K562 (cell line): ENCODE measurements around the gene CAPN3. TPM values are rescaled to one million over a fixed set of nuclear protein-coding genes. Genes with fewer than 3 reads are reported as not detected.

ENCODE experiments used
- ATAC-seq: fragments of 200-7000 bp; cut with Tn5 transposase; 3 replicates; pipeline ENCODE4 v1.9.1; 2020; ENCODE audit warnings: moderate library complexity
- Bru-seq: library from RNA; stranded (reverse); fragments of 400-500 nt; gene quantifications from one replicate; lab custom pipeline; 2021; lab: Mats Ljungman, UMichigan
- BruChase-seq, 2 experiments: library from RNA; stranded (reverse); fragments of 400-500 nt; gene quantifications; one replicate each; lab custom pipeline; 2021; lab: Mats Ljungman, UMichigan
- BruUV-seq: library from RNA; stranded (reverse); fragments of 400-500 nt; replicated peaks from 2 replicates; lab custom pipeline; 2021; lab: Mats Ljungman, UMichigan
- CTCF ChIA-PET: fragments of 300-600 bp; formaldehyde crosslinking; extraction: SDS; loops from one replicate; lab custom pipeline; 2021; ENCODE audit warnings: low intra/inter-chr PET ratio; lab: Yijun Ruan, JAX
- POLR2A ChIA-PET: fragments of 300-600, 350-650 bp; sonication (Branson Sonifier 250); formaldehyde crosslinking; extraction: SDS; loops from one replicate; lab custom pipeline; 2021; ENCODE audit warnings: antibody characterized with exemption, inconsistent platforms; lab: Yijun Ruan, JAX
- DNase-seq, 4 experiments: peaks; one replicate each; pipeline versions ENCODE4 v3.0.0 to v3.0.0-alpha.2; 2011 to 2018; ENCODE audit warnings: low spot score in 3 of 4, mixed read lengths in 3 of 4; ENCODE audit errors: extremely low read depth in 1 of 4
- FAIRE-seq: peaks from 2 replicates; lab custom pipeline; 2011; peaks lifted over from hg19 to GRCh38; lab: Jason Lieb, UNC
- H2AFZ ChIP-seq: 2 replicates; pipeline ENCODE4 v1.6.0; 2011; ENCODE audit warnings: low read depth, low read length, control low read depth, inconsistent platforms
- H3K27ac ChIP-seq: fragments of 200-600 bp; 3 replicates; pipeline ENCODE4 v1.8.0; 2011; ENCODE audit warnings: low read depth, mild to moderate bottlenecking, control low read depth, inconsistent platforms, low read length, moderate library complexity, mixed read lengths; ENCODE audit errors: extremely low read depth
- H3K27me3 ChIP-seq, 2 experiments: fragments of 300-600 bp in 1 of 2; 2 replicates in 1 of 2; 3 replicates in 1 of 2; pipeline versions ENCODE4 v1.6.0 to v1.8.0; 2011; ENCODE audit warnings: inconsistent platforms in 2 of 2, low read length in 2 of 2, mild to moderate bottlenecking in 1 of 2, mixed read lengths in 1 of 2, moderate library complexity in 1 of 2; ENCODE audit not compliant: control insufficient read depth in 2 of 2, insufficient read depth in 2 of 2
- H3K36me3 ChIP-seq: fragments of 300-600 bp; 3 replicates; pipeline ENCODE4 v1.8.0; 2011; ENCODE audit warnings: mild to moderate bottlenecking, low read length, inconsistent platforms; ENCODE audit not compliant: control insufficient read depth, insufficient read depth
- H3K4me1 ChIP-seq, 2 experiments: fragments of 200-600 bp in 1 of 2; replicated peaks in 1 of 2; 2 replicates in 1 of 2; 3 replicates in 1 of 2; pipeline versions ENCODE4 v1.5.1 to v1.8.0; 2011; ENCODE audit warnings: inconsistent platforms in 2 of 2, low read length in 2 of 2, mild to moderate bottlenecking in 1 of 2, mixed read lengths in 1 of 2, moderate library complexity in 1 of 2; ENCODE audit not compliant: control insufficient read depth in 2 of 2, insufficient read depth in 2 of 2
- H3K4me2 ChIP-seq: 2 replicates; pipeline ENCODE4 v1.6.1; 2011; ENCODE audit warnings: low read length, control low read depth, inconsistent platforms, mixed read lengths; ENCODE audit not compliant: insufficient read depth
- H3K4me3 ChIP-seq: fragments of 200-600 bp; sonication (generic), shearing (Covaris generic); 2 replicates; pipeline ENCODE4 v1.5.1; 2016; ENCODE audit warnings: control low read depth, inconsistent platforms
- H3K79me2 ChIP-seq: fragments of 200-600 bp; 3 replicates; pipeline ENCODE4 v1.8.0; 2011; ENCODE audit warnings: low read length, inconsistent platforms; ENCODE audit not compliant: control insufficient read depth, insufficient read depth
- H3K9ac ChIP-seq, 2 experiments: 2 replicates each; pipeline versions ENCODE4 v1.6.0 to v1.6.1; 2011; ENCODE audit warnings: low read depth in 2 of 2, low read length in 2 of 2, control low read depth in 1 of 2, inconsistent platforms in 1 of 2, mild to moderate bottlenecking in 1 of 2, mixed read lengths in 1 of 2; ENCODE audit not compliant: insufficient read depth in 1 of 2
- H3K9me1 ChIP-seq: one replicate; pipeline ENCODE4 v1.6.0; 2011; ENCODE audit warnings: inconsistent platforms, mild to moderate bottlenecking, low read length, moderate library complexity; ENCODE audit not compliant: control insufficient read depth, insufficient read depth
- H3K9me3 ChIP-seq: replicated peaks from 2 replicates; pipeline ENCODE4 v1.5.1; 2011; ENCODE audit warnings: low read depth, low read length, inconsistent platforms; ENCODE audit not compliant: control insufficient read depth, insufficient read depth
- H4K20me1 ChIP-seq: replicated peaks from 2 replicates; pipeline ENCODE4 v1.6.1; 2011; ENCODE audit warnings: low read length, inconsistent platforms, mixed read lengths; ENCODE audit not compliant: control insufficient read depth, insufficient read depth
- ADNP ChIP-seq: fragments of 200-800 bp; sonication (Bioruptor generic); IDR thresholded peaks from 2 replicates; pipeline ENCODE4 v1.6.1; 2016; ENCODE audit warnings: missing genetic modification characterization, missing compliant biosample characterization
- BRF1 ChIP-seq: IDR thresholded peaks from 3 replicates; pipeline ENCODE4 v1.6.1; 2011; ENCODE audit warnings: borderline replicate concordance, mild to moderate bottlenecking; ENCODE audit not compliant: insufficient read length; ENCODE audit errors: extremely low read depth
- CHD1 ChIP-seq: fragments of 200-600 bp; sonication (generic); IDR thresholded peaks from one replicate; pipeline ENCODE4 v1.6.1; 2012; ENCODE audit warnings: mild to moderate bottlenecking, moderate library complexity, low read length, inconsistent platforms
- DIDO1 ChIP-seq: fragments of 450-650 bp; IDR thresholded peaks from 2 replicates; pipeline ENCODE4 v1.6.1; 2016; ENCODE audit warnings: low read depth, missing biosample characterization, missing genetic modification characterization
- FOXP1 ChIP-seq: sonication (generic); formaldehyde crosslinking; IDR thresholded peaks from 2 replicates; pipeline ENCODE4 v1.8.0; 2022; ENCODE audit warnings: mild to moderate bottlenecking, missing genetic modification reagents
- KAT8 ChIP-seq: fragments of 450-650 bp; IDR thresholded peaks from 2 replicates; pipeline ENCODE4 v1.6.1; 2016; ENCODE audit warnings: low read depth, mild to moderate bottlenecking
- MCM7 ChIP-seq, 2 experiments: fragments of 450-650 bp; IDR thresholded peaks; 2 replicates each; pipeline ENCODE4 v1.6.1; 2016 to 2018
- NFRKB ChIP-seq: fragments of 450-650 bp; IDR thresholded peaks from 2 replicates; pipeline ENCODE4 v1.6.1; 2016; ENCODE audit warnings: low read depth
- ZBTB33 ChIP-seq: sonication (generic); formaldehyde crosslinking; IDR thresholded peaks from 2 replicates; pipeline ENCODE4 v1.8.1; 2023; ENCODE audit warnings: mild to moderate bottlenecking, missing genetic modification reagents
- ZNF511 ChIP-seq: sonication (generic); formaldehyde crosslinking; IDR thresholded peaks from 2 replicates; pipeline ENCODE4 v1.8.0; 2022; ENCODE audit warnings: mild to moderate bottlenecking, missing genetic modification reagents
- WGBS: fragments of 100-300 bp; shearing (Covaris generic); methylation state at CpG from one replicate; pipeline ENCODE4 v1.1.6; 2016; ENCODE audit warnings: low coverage, mixed read lengths; ENCODE audit not compliant: insufficient coverage; ENCODE audit errors: missing lambda C conversion rate; 5-methylcytosine and 5-hydroxymethylcytosine counted together
- in situ Hi-C: fragments of 300-500 bp; cut with MboI; formaldehyde crosslinking; loops from 4 replicates; pipeline ENCODE4 v1.15.0; 2018; ENCODE audit warnings: inconsistent platforms, mixed read lengths
- intact Hi-C: fragments of 100-400 bp; cut with micrococcal nuclease; formaldehyde crosslinking; loops from 2 replicates; pipeline ENCODE4 v1.14.2; 2022
- long read RNA-seq, 3 experiments: library from polyadenylated mRNA in 2 of 3; library from RNA in 1 of 3; unstranded in 2 of 3; stranded (forward) in 1 of 3; transcript quantifications; one replicate each; pipeline ENCODE4 v2.0.0, GENCODE V29; 2019 to 2022
- polyA minus RNA-seq, 3 experiments: library from RNA; depleted of rRNA, polyadenylated mRNA; stranded (reverse); fragments of >200 nt; gene quantifications; 2 replicates each; pipeline ENCODE4 v1.2.3, GENCODE V29; 2011
- polyA plus RNA-seq, 8 experiments: library from polyadenylated mRNA; depleted of rRNA in 4 of 8; stranded (reverse) in 5 of 8; unstranded in 3 of 8; fragments of >200 nt; fragmentation: Nextera tagmentation in 2 of 8; fragmentation: Illumina TruSeq in 1 of 8; extraction: Ambion mirVana in 2 of 8; extraction: Trizol in 1 of 8; gene quantifications; 2 replicates each; pipeline versions ENCODE4 v1.2.1 to v1.2.3, GENCODE V29; 2011 to 2014; ENCODE audit warnings: inconsistent platforms in 1 of 8, missing spikeins in 1 of 8
- total RNA-seq, 7 experiments: library from RNA; depleted of rRNA in 6 of 7; stranded (reverse); fragments of >200 nt in 6 of 7; fragmentation: Illumina TruSeq in 2 of 7; extraction: Trizol in 2 of 7; gene quantifications; 2 replicates each; pipeline versions ENCODE4 v1.2.1 to v1.2.3, GENCODE V29; 2011 to 2021; ENCODE audit warnings: low replicate concordance in 1 of 7

CAPN3 gene
- total RNA-seq (2011; cell fraction: chromatin; rRNA removed; ENCODE audit: low replicate concordance): 1.1 and 2.1 TPM in 2 replicates
- 0.39 and 0.67 TPM in 2 replicates for total RNA-seq (2011; cell fraction: nucleolus; rRNA removed)
- 0.88 and 0.92 TPM in 2 replicates for total RNA-seq (2011; cell fraction: nucleoplasm; rRNA removed)
- 0.18 TPM in 1 of 2 replicates, not detected in the other for total RNA-seq (2014; rRNA removed)
- 0.35 TPM in 1 of 2 replicates, not detected in the other for total RNA-seq (2014; rRNA removed; fragmentation: Illumina TruSeq; extraction: Trizol)
- 0.25 and 0.41 TPM in 2 replicates for total RNA-seq (2015; rRNA removed; fragmentation: Illumina TruSeq; extraction: Trizol)
- 0.33 TPM in 1 of 2 replicates, not detected in the other for total RNA-seq (2021)
- polyA plus RNA-seq (2011; rRNA removed): 0.07 and 0.39 TPM in 2 replicates
- polyA plus RNA-seq (2011; cell fraction: cytosol; rRNA removed): 0.28 and 0.72 TPM in 2 replicates
- polyA plus RNA-seq (2011; cell fraction: nucleus; rRNA removed): 0.92 and 2.7 TPM in 2 replicates
- polyA plus RNA-seq (2012): 0.21 and 1.1 TPM in 2 replicates
- polyA plus RNA-seq (2014; fragmentation: Illumina TruSeq; extraction: Trizol): 0.22 and 0.34 TPM in 2 replicates
- under 1 TPM in 1 of 2 experiments, not detected in 1; 0.20 TPM for polyA plus RNA-seq (2014; fragmentation: Nextera tagmentation; extraction: Ambion mirVana)
- polyA plus RNA-seq (2014; rRNA removed): 0.03 and 0.04 TPM in 2 replicates
- polyA minus RNA-seq (2011; rRNA and poly(A)+ RNA removed): 0.24 TPM in 1 of 2 replicates, not detected in the other
- not detected in 2 replicates for polyA minus RNA-seq (2011; cell fraction: cytosol; rRNA and poly(A)+ RNA removed)
- polyA minus RNA-seq (2011; cell fraction: nucleus; rRNA and poly(A)+ RNA removed): 0.33 TPM in 1 of 2 replicates, not detected in the other
- percentile 37 among the genes with signal in this experiment for Bru-seq, nascent RNA
- BruChase-seq, experiment 1, labeled RNA remaining after a 2-hour chase: percentile 38 among the genes with signal in this experiment
- BruChase-seq, experiment 2, labeled RNA remaining after a 6-hour chase: percentile 44 among the genes with signal in this experiment
- long read RNA-seq, experiment 1, partial matches to known transcripts: 0 of 1 reads
- long read RNA-seq, experiment 1, other reads (novel, unspliced or antisense): 1 of 1 reads
- long read RNA-seq, experiment 2: 0 reads
- long read RNA-seq, experiment 3: 0 reads

- ChIA-PET POLR2A (interaction anchor here (0.6 to 2.3 kb wide), 2 partner anchors 9 to 1885 kb away, joined by 3 to 9 read pairs; no protein-coding TSS in a partner anchor), CTCF (no interaction called here)
- 0% methylated on average over 1 of the region's 1 CpG for WGBS
- DNase-seq: no peak
- no peak for TF ChIP-seq NFRKB
- no peak for TF ChIP-seq CHD1
- TF ChIP-seq BRF1: no peak
- no peak for TF ChIP-seq FOXP1 (CRISPR knock-in tag)
- no peak for TF ChIP-seq ZNF511 (CRISPR knock-in tag)
- no peak for TF ChIP-seq ZBTB33 (CRISPR knock-in tag)
- no peak for TF ChIP-seq KAT8
- no peak for TF ChIP-seq ADNP (tag)
- no peak for TF ChIP-seq DIDO1
- no peak for TF ChIP-seq MCM7 (IDR thresholded peaks at IDR 0.05)
- Histone ChIP-seq H3K9me1 (no peaks in the 10 kb centered on the region), H2AFZ (no peak within 1 kb of the TSS), H4K20me1 (no peaks in the 10 kb centered on the region), H3K4me2 (no peak within 1 kb of the TSS), H3K9ac (no peak within 1 kb of the TSS), H3K36me3 (no peaks in the 10 kb centered on the region), H3K79me2 (no peaks in the 10 kb centered on the region), H3K4me1 (no peaks in the 10 kb centered on the region; a peak in 1 of 5 replicates), H3K27ac (no peak within 1 kb of the TSS), H3K9me3 (no peaks in the 10 kb centered on the region), H3K27me3 (peaks cover 0 to 12% of the 10 kb centered on the region in 2 experiments; a peak in 1 of 5 replicates), H3K4me3 (no peak within 1 kb of the TSS)
- in situ Hi-C loops (no loop called here), intact Hi-C loops (no loop called here)
- no peak for ATAC-seq
- FAIRE-seq: no peak
- no TSS peak for BruUV-seq
Observed at GRCh38 chr15:42359249-42359648, at the start of gene CAPN3. CAPN3 (plus strand) TSS chr15:42359501; CDS start chr15:42359806, 305 bp downstream.
